CD4-positive, alpha-beta T cell treated with Interleukin-10 for 1 hour (primary cell): Measurements from ENCODE around the gene IL17RE.
"Not testable (repeated sequence)": the region's sequence is repeated elsewhere in the genome, so short reads cannot be mapped to it uniquely, and the experiment has no call there.

Source experiments
- DNase-seq: peaks from one replicate; pipeline ENCODE4 v3.0.0-alpha.2; 2020

The IL17RE gene

GRCh38 chr3:9902372-9903237, at the start of gene IL17RE:
TSS of gene IL17RE (plus strand) at chr3:9902848. CDS start at chr3:9902933, 85 bp downstream.
- DNase-seq, result peak; percentile 17

- not testable (repeated sequence) for DNase-seq
These were observed 48.2 kb upstream of the IL17RE start for GRCh38 chr3:9854291-9854940.

- no peak for DNase-seq
These were observed 47.1 kb upstream of the IL17RE start for GRCh38 chr3:9855594-9855993.

GRCh38 chr3:9859530-9860025, 43.1 kb upstream of the IL17RE start:
- no peak for DNase-seq

GRCh38 chr3:9861201-9861600, 41.4 kb upstream of the IL17RE start:
- no peak for DNase-seq

GRCh38 chr3:9861626-9862130, 41.0 kb upstream of the IL17RE start:
- DNase-seq, result no peak

- DNase-seq, result peak; percentile 28
These were observed 40.1 kb upstream of the IL17RE start for GRCh38 chr3:9862391-9863057.

GRCh38 chr3:9863058-9863772, 39.4 kb upstream of the IL17RE start:
- DNase-seq, result no peak

- DNase-seq, result no peak
These were observed 38.3 kb upstream of the IL17RE start for GRCh38 chr3:9864200-9864927.

GRCh38 chr3:9865125-9865637, 37.5 kb upstream of the IL17RE start:
- not testable (repeated sequence) for DNase-seq

GRCh38 chr3:9866639-9867038, 36.0 kb upstream of the IL17RE start:
- DNase-seq, result no peak

GRCh38 chr3:9867106-9867505, 35.5 kb upstream of the IL17RE start:
- no peak for DNase-seq

GRCh38 chr3:9869955-9870354, 32.7 kb upstream of the IL17RE start:
- no peak for DNase-seq

- DNase-seq, result no peak
These were observed 31.7 kb upstream of the IL17RE start for GRCh38 chr3:9870978-9871377.

GRCh38 chr3:9872067-9872466, 30.6 kb upstream of the IL17RE start:
- DNase-seq, result not testable (repeated sequence)

GRCh38 chr3:9875448-9875847, 27.2 kb upstream of the IL17RE start:
- DNase-seq, result no peak

- not testable (repeated sequence) for DNase-seq
These were observed 26.4 kb upstream of the IL17RE start for GRCh38 chr3:9876255-9876654.

- no peak for DNase-seq
These were observed 25.7 kb upstream of the IL17RE start for GRCh38 chr3:9876991-9877390.

- no peak for DNase-seq
These were observed 23.9 kb upstream of the IL17RE start for GRCh38 chr3:9878700-9879099.

GRCh38 chr3:9879830-9880549, 22.7 kb upstream of the IL17RE start, which contains the start of gene CIDEC:
TSS of gene CIDEC (minus strand) at chr3:9880253. CDS start at chr3:9878486, 1,767 bp downstream.
- no peak for DNase-seq

GRCh38 chr3:9881441-9881840, 21.2 kb upstream of the IL17RE start:
- no peak for DNase-seq
